ENCODE results near the gene IVD. TPM values are rescaled to one million over a fixed set of nuclear protein-coding genes. Genes with fewer than 3 reads are reported as not detected.

IVD gene
- total and polyA plus RNA-seq, 2 of the 8 experiments (the other 6 are each of a cell fraction or from before 2014, with no cell fraction given) = 55.2 to 78.8 TPM

- TF ChIP-seq BCL11A (IDR thresholded peaks at IDR 0.05; ENCODE audit: low read depth in 2 of 2, low read length in 2 of 2) (no peak), MAFK (IDR thresholded peaks at IDR 0.05; ENCODE audit: low read depth, low read length) (no peak), HDAC6 (IDR thresholded peaks at IDR 0.05; ENCODE audit: low read depth, low read length) (no peak), SAP30 (IDR thresholded peaks at IDR 0.05; ENCODE audit: insufficient read depth, insufficient replicate concordance, low read length) (no peak), SP1 (IDR thresholded peaks at IDR 0.05; ENCODE audit: low read depth, low read length) (no peak)
Observed at GRCh38 chr15:40412095-40412759, 6.6 kb downstream of the IVD start (continued).
